H54 (cell line): ENCODE measurements around the gene AQP3.

Experiments used
- DNase-seq: peaks from one replicate; pipeline ENCODE4 v3.0.0; 2011; ENCODE audit warnings: low spot score, mixed read lengths; ENCODE audit not compliant: insufficient read length
- FAIRE-seq: peaks from 3 replicates; lab custom pipeline; 2011; peaks lifted over from hg19 to GRCh38; lab: Jason Lieb, UNC
- POLR2A ChIP-seq: IDR thresholded peaks from 2 replicates; pipeline ENCODE4 v1.6.1; 2011; ENCODE audit warnings: low read depth, mild to moderate bottlenecking, low read length

Gene AQP3

DNA sequence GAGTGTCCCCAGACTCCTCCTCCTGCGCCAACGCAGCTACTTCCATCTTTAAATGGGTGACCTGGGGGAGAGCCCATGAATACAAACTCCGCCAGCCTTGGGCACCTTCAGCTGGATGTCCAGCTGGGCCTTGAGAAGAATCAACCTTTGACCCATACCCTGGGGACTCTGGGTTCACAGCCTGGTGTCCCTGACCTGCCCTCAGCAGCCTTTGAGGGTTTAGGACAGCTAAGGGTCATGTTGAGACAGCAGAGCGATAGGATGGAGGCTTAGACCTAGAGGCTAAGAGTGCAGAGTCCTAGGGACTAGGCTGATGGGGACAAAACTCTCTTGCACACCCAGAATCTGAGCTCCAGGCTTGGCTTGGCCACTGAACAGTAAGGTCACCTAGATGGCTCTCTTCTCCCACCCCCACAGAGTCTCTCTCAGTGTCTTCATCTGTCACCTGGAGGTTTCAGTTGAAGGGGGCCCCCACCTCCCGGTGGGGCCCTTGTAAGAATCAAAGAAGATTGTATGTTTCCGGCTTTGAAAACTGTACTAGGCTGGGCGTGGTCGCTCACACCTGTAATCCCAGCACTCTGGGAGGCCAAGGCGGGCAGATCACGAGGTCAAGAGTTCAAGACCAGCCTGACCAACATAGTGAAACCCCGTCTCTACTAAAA is 6.7 kb upstream of the AQP3 start:
- DNase-seq (no peak), FAIRE-seq (no peak)
- TF ChIP-seq POLR2A, result no peak

DNA sequence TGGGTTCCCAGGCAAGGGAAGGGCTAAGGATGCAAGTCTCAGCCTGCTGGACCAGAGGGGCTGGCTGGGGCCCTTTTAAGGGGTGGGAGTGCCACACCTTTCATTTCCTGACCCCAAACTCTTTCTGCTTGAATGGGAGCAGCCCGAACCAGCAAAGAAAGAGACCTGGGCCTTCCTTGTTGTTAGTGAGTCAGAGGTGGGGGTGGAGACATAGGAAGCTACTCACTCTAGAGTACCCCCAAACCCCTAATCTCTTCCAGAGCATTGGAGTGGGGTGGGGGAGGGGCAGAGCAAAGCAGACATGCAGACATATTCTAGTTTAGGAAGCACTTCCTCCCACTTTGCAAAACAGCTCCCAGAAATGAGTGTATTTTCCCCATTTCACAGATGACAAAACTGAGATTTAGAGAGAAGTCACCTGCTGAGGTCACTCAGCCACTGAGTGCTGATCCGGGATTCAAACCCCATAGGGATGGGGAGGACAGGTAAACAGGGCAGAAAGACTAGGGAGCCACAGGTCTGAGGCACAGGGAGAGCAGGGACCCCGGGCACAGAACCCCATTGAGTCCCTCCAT is 6.0 kb upstream of the AQP3 start:
- DNase-seq (no peak), FAIRE-seq (no peak)
- TF ChIP-seq POLR2A, result no peak

DNA sequence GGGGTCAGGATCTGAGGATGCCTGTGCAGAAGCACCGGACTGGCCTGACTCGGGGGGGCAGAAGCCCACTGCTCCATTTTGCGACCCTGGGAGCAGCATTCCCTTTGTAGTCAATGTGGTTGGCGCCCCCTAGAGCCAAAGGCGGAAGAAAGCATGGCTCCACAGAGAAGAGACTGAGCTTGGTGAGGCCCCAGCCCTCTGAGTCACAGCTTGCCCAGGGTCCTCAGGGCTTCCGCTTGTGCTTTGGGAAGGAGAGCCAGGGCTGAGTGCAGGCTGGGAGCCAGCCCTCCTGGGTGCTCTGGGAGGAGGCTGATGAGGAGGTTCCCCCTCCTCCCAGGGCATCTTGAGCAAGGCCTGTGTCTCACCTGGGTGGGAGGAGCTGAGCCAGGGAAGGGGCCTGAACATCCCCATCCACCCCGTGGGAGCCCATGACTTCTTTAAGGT is 5.5 kb upstream of the AQP3 start:
- DNase-seq, result peak; percentile 81
- TF ChIP-seq POLR2A, result no peak
- peak; percentile 45 for FAIRE-seq

DNA sequence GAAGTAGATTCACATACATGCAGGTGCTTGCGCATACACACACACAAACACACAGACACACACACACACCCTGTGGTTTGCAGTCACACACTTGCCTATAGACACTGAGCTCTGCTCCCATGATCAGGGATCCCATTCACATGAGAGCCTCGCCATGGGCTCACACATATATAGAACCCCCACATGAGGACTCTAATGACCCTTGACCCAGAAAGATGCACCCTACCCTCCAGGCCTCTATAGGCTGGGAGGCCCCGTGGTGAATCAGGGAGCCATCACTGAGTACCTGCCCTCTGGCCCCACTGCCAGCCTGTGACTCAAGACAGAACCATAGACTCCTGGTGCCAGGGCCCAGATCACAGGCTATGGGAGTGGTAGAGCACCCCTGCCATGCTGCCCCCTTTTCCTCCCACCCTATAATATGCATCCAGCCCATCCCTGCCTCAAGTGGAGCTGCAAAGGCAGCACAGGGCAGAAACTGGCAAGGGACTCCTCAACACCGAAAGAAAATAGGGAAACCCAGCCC is 3.3 kb upstream of the AQP3 start:
- DNase-seq (no peak), FAIRE-seq (no peak)
- no peak for TF ChIP-seq POLR2A

DNA sequence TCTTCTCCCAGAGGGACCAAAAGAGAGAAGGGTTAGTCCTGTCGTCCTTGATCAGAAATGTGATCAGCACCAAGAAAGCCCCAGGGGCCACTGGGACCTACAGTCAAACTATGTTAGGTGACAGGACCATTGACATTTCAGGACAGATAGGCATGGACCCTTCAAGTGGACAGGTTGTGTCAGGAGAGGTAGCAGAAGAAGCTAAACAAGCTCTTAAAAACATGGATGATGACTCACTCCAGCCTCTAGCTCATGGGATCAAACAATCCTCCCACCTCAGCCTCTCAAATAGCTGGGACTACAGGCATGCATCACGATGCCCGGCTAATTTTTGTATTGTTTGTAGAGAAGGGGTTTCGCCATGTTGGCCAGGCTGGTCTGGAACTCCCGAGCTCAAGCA is 2.3 kb upstream of the AQP3 start:
- no peak for FAIRE-seq
- no peak for DNase-seq
- TF ChIP-seq POLR2A, result no peak

DNA sequence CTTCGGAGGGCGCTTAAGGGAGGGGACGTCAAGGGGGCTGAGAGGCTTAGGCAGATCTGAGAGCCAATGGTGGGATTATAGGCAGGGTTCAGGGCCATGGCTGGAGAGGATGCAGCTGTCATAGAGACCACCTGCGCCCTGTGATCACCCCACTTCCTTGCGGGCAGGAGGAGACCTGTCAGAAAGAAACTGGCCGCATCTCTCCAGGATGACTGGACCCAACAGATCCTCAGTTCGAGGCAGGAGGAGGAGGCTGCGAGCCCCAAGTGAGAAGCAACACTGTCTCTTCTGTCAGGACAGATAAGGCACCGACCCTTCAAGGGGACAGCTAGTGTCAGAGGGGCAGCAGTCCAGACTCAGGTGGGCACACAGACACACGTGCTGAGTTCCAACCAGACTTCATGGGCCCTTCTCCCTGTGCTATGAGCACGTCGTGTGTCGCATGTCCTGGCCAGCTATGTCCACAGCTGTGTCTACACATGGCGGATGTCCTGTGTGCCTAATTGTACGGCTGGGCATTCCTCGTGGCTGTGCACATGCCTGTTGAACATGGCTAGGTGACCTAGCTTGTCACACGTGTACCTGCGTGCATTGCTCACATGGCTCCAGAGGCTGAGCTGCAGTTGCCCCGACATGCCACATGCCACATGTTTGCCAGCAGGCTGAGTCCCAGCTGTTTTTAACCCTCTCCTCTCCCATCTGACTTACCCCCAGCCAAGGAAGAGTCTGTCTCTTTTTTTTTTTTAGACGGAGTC is 583 bp upstream of the AQP3 start:
- DNase-seq (no peak), FAIRE-seq (no peak)
- no peak for TF ChIP-seq POLR2A

DNA sequence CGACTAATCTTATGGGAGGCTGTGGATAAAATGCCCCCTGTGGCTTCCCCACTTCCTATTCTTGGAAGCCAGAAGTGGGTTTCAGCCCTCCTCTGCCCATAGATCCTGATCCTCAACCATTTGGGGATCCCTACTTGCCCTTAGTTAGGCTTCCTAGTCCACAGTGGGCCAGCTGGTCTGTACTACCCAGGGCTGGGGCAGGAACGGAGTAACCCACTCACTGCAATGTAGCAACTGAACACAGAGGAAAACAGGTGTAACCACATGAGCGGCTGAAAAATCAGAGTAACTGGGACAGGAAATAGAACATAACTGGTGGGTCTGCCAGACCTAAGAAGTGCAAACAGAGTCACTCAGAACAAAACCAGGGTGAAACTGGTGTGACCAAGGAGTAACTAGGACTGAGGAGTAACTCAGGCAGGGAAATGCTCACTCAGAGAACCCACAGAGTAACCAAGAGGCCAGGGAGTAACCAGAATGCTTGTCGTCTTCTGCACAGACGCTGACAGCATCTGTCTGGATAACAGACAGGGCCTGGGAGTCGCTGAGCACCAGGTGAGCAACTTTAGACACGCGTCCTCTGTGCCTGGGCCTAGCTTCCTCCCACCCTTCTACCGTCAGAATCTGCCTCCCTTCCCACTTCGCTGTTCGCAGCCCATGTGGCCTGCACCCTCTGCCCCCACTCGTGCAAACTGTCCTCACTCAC is 1.0 kb downstream of the AQP3 start:
- FAIRE-seq (no peak), DNase-seq (no peak)
- TF ChIP-seq POLR2A, result no peak

DNA sequence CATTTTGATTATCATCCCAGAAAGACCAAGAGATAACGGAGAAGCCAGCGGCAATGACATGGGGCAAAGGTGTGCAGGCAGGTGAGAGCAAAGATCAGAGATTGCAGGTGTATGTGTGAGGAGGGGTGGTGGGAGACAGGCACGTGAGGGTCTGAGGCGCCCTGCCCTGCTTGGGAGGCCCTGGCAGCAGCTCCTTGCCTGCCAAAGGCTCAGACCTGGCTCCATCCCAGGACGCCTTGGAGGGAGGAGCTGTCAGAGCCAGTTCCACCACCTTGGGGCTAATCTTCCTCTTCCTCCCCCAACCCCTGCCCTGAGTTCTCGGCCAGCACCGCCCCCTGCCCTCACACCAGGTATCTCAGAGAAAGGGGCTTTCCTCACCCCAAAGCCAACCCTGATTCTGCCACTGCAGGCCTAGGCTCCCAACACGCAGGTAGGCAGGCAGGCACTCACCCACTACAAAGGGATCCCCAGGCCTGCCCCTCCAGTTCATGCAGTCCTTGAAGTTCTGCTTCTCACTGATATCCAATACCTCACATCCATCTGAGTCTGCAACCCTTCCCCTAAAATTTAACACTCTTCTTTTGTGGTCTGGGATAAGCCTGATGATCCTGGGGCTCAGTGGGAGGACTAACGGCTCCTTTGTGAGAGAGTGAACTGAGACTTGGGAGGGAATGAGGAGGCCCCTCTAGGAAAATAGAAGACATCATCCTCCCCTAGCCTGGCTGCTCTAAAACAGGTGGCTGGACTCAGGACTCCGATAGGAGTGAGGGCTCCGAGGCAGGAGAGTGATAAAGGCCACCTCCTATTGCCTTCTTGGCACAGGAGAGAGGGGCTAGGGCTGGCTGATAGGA is 1.8 kb downstream of the AQP3 start:
- DNase-seq, result no peak
- no peak for FAIRE-seq
- TF ChIP-seq POLR2A, result no peak

DNA sequence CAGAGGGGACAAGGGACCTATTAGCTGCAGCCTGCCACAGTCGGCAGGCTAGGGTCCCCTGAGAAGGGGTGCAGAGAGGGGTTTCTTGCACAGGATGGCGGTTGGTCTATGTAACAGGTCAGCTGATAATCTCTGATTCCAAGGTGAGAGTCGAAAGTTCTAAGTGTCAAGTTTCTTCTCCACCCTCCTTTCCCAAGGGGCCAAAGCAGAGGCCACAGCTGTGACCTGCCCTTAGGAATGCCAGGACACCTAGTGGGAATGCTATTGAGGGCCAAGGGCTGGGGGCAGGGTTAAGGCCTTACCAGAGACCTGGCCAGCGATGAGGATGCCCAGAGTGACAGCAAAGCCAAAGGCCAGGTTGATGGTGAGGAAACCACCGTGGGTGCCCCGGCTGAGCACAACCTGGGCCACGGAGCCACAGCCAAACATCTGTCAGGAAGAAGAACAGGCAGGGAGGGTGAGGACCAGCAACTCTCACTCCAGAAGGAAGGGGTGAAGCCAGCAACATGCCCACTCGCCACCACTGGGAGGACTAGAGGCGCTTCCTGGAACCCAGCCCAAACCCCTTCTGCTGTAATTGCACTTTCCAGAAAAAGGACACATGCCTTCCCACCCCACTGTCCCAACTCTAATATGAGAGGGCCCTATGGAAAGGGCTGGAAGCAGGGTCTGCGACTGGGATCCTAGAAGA is 3.8 kb downstream of the AQP3 start:
- FAIRE-seq (no peak), DNase-seq (no peak)
- no peak for TF ChIP-seq POLR2A

DNA sequence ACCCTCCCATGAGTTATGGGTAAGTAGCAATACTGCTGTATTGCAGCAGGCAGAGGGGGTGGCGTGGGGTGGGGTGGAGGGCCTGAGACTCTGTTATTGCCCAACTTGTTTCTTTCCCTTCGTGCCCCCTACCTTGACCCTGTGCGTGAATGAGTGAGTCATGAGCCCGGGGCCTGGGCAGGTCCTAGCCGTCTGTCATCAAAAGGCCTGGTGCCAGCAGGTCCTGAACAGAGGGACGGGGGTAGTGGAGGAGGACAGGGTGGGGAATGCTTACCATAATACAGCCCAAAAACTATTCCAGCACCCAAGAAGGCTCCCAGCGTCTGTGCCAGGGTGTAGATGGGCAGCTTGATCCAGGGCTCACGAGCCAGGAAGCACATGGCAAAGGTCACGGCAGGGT is 4.3 kb downstream of the AQP3 start:
- TF ChIP-seq POLR2A, result no peak
- FAIRE-seq (no peak), DNase-seq (no peak)

DNA sequence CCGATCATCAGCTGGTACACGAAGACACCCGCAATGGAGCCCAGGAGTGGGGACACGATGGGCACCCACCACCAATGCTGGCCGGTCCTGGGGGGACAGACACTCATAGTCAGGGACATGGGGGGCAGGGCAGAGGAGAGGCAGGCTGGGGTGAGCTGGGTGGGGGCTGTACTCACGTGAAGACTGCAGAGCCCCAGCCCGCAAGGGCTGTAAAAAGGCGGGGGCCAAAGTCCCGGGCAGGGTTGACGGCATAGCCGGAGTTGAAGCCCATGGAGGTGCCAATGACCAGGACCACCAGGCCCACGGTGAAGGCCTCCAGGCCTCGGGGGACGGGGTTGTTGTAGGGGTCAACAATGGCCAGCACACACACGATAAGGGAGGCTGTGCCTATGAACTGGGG is 5.3 kb downstream of the AQP3 start:
- TF ChIP-seq POLR2A, result no peak
- no peak for FAIRE-seq
- no peak for DNase-seq

DNA sequence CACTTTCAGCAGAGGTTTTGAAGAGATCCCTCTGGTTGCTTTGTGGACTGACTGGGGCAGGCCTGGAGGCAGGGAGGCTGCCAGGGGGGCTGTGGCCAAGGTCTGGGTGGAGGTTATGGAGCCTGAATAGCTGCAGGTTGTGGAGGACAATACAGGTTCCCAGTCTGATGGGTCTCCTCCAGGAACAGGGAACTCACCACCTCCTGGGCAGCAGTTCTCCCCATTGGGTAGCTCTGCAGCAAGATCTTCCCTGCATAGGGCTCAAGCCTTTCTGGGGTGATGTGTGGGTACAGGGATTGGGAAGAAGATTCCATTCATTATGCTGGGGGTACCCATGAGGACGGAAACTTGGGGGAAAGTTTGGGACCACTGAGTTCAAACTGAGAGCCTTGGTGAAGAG is 6.8 kb downstream of the AQP3 start:
- DNase-seq (no peak), FAIRE-seq (no peak)
- TF ChIP-seq POLR2A, result no peak

DNA sequence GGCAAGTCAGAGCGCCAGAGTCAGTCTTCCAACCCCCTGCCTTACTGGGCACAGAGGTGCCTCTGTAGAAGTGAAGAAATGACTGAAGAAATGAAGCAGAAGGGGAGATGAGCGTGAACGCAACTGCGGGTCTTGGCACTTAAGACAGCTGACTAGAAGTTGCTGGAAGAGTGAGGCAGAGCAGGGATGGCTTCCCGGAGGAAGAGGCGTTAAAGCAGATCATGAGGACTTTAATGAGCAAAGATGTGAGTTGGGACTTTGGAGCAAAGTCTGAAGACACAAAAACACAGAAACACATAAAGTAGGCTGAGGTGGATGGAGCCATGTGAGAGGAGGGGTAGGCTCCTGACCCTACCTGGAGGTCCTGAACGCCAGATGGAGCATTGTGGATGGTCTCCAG is 7.2 kb downstream of the AQP3 start:
- FAIRE-seq (no peak), DNase-seq (no peak)
- no peak for TF ChIP-seq POLR2A
